AG09309 (cell line): ENCODE measurements around the gene TCERG1L.

Source experiments
- DNase-seq: peaks from one replicate; pipeline ENCODE4 v3.0.0-alpha.2; 2010; ENCODE audit warnings: low read depth
- H3K4me3 ChIP-seq: 2 replicates; pipeline ENCODE4 v1.5.1; 2011; ENCODE audit warnings: mild to moderate bottlenecking, low read depth, low read length, moderate library complexity; ENCODE audit not compliant: control insufficient read depth
- TF ChIP-seq, protein P1 (sequence below): IDR thresholded peaks from 2 replicates; pipeline ENCODE4 v1.5.1; 2011; ENCODE audit warnings: mild to moderate bottlenecking, low read depth, low read length, inconsistent platforms; ENCODE audit not compliant: insufficient read depth, control insufficient read depth; ENCODE audit errors: missing control alignments

The TCERG1L gene

DNA sequence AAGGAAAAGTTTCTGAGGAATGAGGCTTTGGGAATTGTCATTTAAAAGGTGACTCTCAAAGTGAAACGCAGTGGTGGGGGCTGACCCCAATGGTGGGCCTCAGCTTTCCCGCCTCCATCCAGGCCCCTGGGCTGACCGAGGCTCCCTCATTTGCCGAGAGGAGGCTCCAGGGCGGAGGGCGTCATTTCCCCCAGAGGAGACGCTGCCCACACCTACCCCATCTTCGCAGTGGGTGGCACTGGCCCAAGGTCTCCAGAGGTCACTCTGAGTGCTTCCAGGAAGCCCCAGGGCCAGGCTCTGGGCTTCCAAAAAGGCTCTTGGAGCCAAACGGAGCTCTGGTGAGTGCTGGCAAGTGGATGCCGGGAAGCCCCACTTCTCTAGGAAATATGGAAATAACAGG is 38.0 kb downstream of the TCERG1L start:
- TF ChIP-seq, protein P1, sequence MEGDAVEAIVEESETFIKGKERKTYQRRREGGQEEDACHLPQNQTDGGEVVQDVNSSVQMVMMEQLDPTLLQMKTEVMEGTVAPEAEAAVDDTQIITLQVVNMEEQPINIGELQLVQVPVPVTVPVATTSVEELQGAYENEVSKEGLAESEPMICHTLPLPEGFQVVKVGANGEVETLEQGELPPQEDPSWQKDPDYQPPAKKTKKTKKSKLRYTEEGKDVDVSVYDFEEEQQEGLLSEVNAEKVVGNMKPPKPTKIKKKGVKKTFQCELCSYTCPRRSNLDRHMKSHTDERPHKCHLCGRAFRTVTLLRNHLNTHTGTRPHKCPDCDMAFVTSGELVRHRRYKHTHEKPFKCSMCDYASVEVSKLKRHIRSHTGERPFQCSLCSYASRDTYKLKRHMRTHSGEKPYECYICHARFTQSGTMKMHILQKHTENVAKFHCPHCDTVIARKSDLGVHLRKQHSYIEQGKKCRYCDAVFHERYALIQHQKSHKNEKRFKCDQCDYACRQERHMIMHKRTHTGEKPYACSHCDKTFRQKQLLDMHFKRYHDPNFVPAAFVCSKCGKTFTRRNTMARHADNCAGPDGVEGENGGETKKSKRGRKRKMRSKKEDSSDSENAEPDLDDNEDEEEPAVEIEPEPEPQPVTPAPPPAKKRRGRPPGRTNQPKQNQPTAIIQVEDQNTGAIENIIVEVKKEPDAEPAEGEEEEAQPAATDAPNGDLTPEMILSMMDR, result no peak
- no peak for DNase-seq
- no peak overlapping the region for H3K4me3 ChIP-seq

DNA sequence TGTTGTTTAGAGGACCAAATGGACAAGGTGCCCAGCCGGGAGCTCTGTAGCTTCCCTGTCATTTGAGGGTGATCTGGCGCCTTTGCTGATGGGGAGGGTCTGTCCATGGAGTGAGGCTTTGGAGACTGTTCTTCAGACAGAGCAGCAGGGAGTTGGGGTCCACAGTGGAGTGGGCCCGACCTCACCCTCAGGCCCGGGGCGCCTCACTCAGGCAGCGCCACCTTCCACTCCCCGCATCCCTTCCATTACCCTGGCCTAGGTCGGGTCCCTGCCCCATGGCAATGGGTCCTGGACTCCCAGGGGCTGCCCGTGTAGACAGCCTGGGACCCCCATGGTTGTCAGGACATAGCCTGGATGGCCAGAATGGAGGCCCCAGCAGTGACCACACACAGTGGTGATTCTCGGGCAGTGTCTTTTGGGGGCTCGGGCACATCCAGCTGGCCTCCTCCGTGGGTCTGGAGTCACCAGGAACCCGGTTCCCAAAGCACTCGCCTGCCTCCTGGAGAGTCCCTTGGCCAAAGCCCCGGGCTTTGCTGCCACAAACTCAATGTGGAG is 38.5 kb downstream of the TCERG1L start:
- DNase-seq, result no peak
- H3K4me3 ChIP-seq, result no peak overlapping the region
- TF ChIP-seq, protein P1, result no peak

DNA sequence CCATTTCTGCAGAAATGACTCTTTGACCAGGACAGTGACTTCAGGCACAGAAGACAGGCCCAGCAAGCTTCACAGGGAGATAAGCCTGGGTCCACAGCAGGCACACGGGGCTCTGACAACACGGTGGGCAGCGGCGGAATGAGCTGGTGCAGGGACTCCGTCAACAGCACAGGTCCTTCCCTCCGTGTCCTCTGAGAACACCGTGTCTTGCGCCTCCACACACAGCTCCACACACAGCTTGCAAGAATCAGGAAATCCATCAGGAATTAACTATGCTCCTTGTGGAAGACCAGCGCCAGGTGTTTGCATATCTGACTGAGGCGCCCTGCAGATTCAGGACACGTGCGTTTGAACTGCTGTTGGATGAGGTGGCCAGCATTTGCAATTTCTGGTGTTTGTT is 39.6 kb downstream of the TCERG1L start:
- no peak overlapping the region for H3K4me3 ChIP-seq
- DNase-seq, result no peak
- TF ChIP-seq, protein P1, result no peak

DNA sequence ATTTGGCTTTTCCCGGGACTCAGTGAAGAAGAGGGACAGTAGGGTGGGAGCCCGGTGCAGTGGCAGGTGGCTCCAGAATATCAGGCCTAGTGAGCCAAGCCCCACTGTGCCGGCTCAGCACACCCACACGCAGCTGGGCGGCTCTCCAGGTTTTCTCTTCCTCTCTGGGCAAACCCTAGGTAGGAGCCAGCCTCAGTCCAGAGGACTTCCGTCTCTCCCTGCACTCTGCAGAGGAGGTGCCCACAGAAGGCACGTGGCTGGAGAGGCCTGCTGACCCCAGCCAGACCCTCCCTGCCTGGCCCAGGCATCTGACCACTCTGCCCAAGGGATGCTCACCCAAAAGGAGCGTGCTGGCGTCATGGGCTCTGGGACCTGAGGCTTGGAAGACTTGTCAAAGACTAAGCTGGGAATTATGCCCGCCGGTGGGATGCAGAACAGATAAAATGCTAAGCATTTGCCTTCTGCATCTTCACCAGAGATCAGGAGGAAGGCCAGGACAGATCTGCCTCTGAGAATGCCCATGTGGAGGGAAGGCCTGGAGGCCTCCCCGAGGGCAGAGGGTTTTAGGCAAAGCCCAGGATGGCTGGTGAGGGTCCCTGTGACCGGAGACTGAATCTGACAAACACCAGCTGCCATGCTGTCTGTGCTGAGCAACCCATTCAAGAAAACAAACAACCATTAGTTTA is 40.2 kb downstream of the TCERG1L start:
- H3K4me3 ChIP-seq, result no peak overlapping the region
- DNase-seq, result no peak
- TF ChIP-seq, protein P1, result no peak

GRCh38 chr10:131270461-131271190 is 40.9 kb downstream of the TCERG1L start:
- TF ChIP-seq, protein P1, result no peak
- H3K4me3 ChIP-seq, result no peak overlapping the region
- no peak for DNase-seq

DNA sequence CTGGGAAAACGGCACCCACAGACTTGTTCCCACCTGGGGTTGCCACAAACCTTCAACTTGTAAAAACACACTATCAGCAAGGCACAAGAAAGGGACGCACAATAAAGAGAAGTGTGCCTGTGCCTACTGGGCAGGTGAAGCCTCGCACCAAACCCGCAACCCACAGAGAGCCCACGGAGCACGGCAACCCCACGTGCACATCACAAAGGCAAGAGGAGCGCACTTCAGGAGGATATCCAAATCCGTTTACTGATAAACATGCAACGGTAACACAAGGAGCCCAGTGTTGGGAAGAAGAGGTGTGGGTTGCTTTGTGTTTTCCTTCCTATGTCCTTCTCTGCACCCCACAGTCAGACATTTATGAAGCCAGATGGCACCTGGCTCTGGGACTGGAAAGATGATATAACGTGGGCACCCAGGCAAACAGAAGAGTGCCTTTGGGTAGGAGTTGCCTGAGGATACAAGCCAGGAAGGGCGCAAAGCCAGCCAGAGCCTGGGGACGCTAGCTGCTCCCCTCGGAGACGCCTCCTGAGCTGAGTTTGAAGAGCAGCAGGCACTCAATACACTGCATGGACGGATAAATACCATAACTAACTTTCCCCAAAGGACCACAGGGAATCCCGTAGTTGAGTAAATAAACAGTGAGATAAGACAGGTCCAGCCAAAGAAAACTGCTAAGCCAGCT is 41.6 kb downstream of the TCERG1L start:
- no peak for DNase-seq
- no peak overlapping the region for H3K4me3 ChIP-seq
- TF ChIP-seq, protein P1, result no peak
